Measurements from ENCODE around the gene PPP1R10. TPM values are rescaled to one million over a fixed set of nuclear protein-coding genes. Genes with fewer than 3 reads are reported as not detected.

PPP1R10 gene
- total and polyA plus RNA-seq, 2 of the 13 experiments (the other 11 are each of a cell fraction or from before 2014, with no cell fraction given) = 26.3 to 38.4 TPM

DNA sequence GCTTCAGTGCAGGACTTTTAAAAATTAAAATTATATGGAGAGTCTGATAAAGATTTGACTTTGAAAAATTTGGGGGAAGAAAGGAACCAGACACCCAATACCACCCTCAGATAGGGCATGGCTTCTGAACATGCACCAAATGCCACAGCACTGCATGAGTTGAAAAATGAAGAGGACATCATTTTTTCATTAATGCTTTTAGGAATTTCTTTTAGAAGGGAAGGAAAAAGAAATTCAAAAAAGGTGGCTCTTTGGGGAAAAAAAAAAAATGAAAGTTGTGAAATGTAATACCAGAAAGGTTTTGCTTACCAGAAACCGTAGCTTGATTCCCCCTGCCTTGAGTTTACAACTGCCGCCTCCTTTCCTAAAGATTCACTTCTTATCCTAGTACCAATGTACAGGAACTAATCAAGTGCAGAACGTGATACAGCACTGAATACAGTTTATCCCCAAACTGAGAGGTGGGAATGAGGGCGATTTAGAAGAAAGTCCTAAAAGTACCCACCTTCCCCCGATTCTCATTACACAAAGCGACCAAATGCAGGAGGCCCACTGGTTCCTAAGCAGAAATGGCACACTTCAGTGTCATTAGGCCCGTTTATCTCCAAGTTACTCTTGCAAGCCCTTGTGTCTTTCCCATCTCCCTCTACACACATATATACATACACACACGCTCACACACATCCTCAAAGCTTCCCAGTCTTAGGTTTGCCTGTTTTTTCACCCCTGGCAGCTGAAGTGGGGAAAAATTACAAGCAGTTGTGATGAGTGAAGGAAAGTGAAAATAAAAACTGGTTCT is 2.8 kb downstream of the PPP1R10 start (continued):
- no peak for TF ChIP-seq ZNF768 (CRISPR knock-in tag; IDR thresholded peaks at IDR 0.05)
- no peak for TF ChIP-seq MBNL3 (CRISPR knock-in tag; conservative IDR thresholded peaks at IDR 0.05)
- peak; percentile 16; the same call in 1 of the 2 replicates for TF ChIP-seq NFIC (IDR thresholded peaks at IDR 0.05; ENCODE audit: low read length)
- TF ChIP-seq TAF1 (CRISPR knock-in tag; IDR thresholded peaks at IDR 0.05) = no peak; the same call in 1 of the 2 replicates
- TF ChIP-seq ZFP82 (CRISPR knock-in tag; IDR thresholded peaks at IDR 0.05; ENCODE audit: borderline replicate concordance) = peak; percentile 85
- TF ChIP-seq, protein P1, sequence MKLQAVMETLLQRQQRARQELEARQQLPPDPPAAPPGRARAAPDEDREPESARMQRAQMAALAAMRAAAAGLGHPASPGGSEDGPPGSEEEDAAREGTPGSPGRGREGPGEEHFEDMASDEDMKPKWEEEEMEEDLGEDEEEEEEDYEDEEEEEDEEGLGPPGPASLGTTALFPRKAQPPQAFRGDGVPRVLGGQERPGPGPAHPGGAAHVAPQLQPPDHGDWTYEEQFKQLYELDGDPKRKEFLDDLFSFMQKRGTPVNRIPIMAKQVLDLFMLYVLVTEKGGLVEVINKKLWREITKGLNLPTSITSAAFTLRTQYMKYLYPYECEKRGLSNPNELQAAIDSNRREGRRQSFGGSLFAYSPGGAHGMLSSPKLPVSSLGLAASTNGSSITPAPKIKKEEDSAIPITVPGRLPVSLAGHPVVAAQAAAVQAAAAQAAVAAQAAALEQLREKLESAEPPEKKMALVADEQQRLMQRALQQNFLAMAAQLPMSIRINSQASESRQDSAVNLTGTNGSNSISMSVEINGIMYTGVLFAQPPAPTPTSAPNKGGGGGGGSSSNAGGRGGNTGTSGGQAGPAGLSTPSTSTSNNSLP (IDR thresholded peaks at IDR 0.05; ENCODE audit: low read depth, low read length) = no peak
- TF ChIP-seq RXRA (CRISPR knock-in tag; IDR thresholded peaks at IDR 0.05) = no peak
- TF ChIP-seq RXRB (CRISPR knock-in tag; IDR thresholded peaks at IDR 0.05; ENCODE audit: borderline replicate concordance) = no peak
- TF ChIP-seq PPARG (CRISPR knock-in tag; conservative IDR thresholded peaks at IDR 0.05) = no peak
- TF ChIP-seq MIXL1 (CRISPR knock-in tag; IDR thresholded peaks at IDR 0.05) = no peak
- TF ChIP-seq ZNF431 (CRISPR knock-in tag; IDR thresholded peaks at IDR 0.05; ENCODE audit: borderline replicate concordance, low read depth) = no peak; the same call in 1 of the 2 replicates
- no peak for TF ChIP-seq PTBP1 (IDR thresholded peaks at IDR 0.05; ENCODE audit: low read depth, low read length, poor library complexity, severe bottlenecking)
- TF ChIP-seq HINFP (CRISPR knock-in tag; IDR thresholded peaks at IDR 0.05; ENCODE audit: low read depth) = no peak; the same call in 1 of the 2 replicates
- TF ChIP-seq SNAPC5 (CRISPR knock-in tag; IDR thresholded peaks at IDR 0.05; ENCODE audit: borderline replicate concordance) = no peak
- no peak for TF ChIP-seq NR2C2 (CRISPR knock-in tag; IDR thresholded peaks at IDR 0.05; ENCODE audit: borderline replicate concordance)
- no peak for TF ChIP-seq MYC (CRISPR knock-in tag; IDR thresholded peaks at IDR 0.05; ENCODE audit: borderline replicate concordance)
- no peak for TF ChIP-seq ERF (CRISPR knock-in tag; IDR thresholded peaks at IDR 0.05)
- no peak for TF ChIP-seq ARHGAP35 (CRISPR knock-in tag; IDR thresholded peaks at IDR 0.05; ENCODE audit: borderline replicate concordance)
- 0 out of 2 replicates have a peak, but pooled peaks have one; percentile 58 for TF ChIP-seq CC2D1A (CRISPR knock-in tag; IDR thresholded peaks at IDR 0.05)
- TF ChIP-seq KLF12 (CRISPR knock-in tag; IDR thresholded peaks at IDR 0.05; ENCODE audit: borderline replicate concordance) = no peak
- TF ChIP-seq ASH2L (IDR thresholded peaks at IDR 0.05; ENCODE audit: insufficient read length, low read depth, low read length) = no peak
- peak; percentile 54 for TF ChIP-seq CCAR2 (optimal IDR thresholded peaks at IDR 0.05; ENCODE audit: low read depth, low read length)
- no peak for TF ChIP-seq TBX2 (CRISPR knock-in tag; IDR thresholded peaks at IDR 0.05; ENCODE audit: borderline replicate concordance)
- TF ChIP-seq HDAC2 (CRISPR knock-in tag; IDR thresholded peaks at IDR 0.05) = no peak
- TF ChIP-seq ZC3H13 (CRISPR knock-in tag; IDR thresholded peaks at IDR 0.05) = peak; percentile 68; the same call in 1 of the 2 replicates
- TF ChIP-seq CREM (IDR thresholded peaks at IDR 0.05) = no peak; the same call in none of the 2 replicates
- no peak for TF ChIP-seq CREM (CRISPR knock-in tag; IDR thresholded peaks at IDR 0.05)
- no peak for TF ChIP-seq ZNF83 (CRISPR knock-in tag; IDR thresholded peaks at IDR 0.05; ENCODE audit: borderline replicate concordance)
